Endothelial cell of umbilical vein (primary cell): ENCODE measurements around the gene NTF4. TPM values are rescaled to one million over a fixed set of nuclear protein-coding genes. Genes with fewer than 3 reads are reported as not detected.

Source experiments
- BruUV-seq: library from RNA; stranded (reverse); fragments of 400-500 nt; replicated peaks from 2 replicates; lab custom pipeline; 2021; lab: Mats Ljungman, UMichigan
- CTCF ChIA-PET: fragments of 300-600, 350-600 bp; sonication (Branson Sonifier 250); formaldehyde crosslinking; loops from one replicate; lab custom pipeline; 2021; ENCODE audit warnings: antibody characterized with exemption, inconsistent platforms; lab: Charles Lee
- POLR2A ChIA-PET: fragments of 300-600, 350-600 bp; sonication (Branson Sonifier 250); formaldehyde crosslinking; loops from one replicate; lab custom pipeline; 2021; ENCODE audit warnings: antibody characterized with exemption, inconsistent platforms; lab: Charles Lee
- DNase-seq: peaks from one replicate; pipeline ENCODE4 v3.0.0-alpha.2; 2011; ENCODE audit warnings: low read depth, low spot score
- FAIRE-seq: peaks from 2 replicates; lab custom pipeline; 2011; peaks lifted over from hg19 to GRCh38; lab: Jason Lieb, UNC
- H2AFZ ChIP-seq: 2 replicates; pipeline ENCODE4 v1.6.0; 2012; ENCODE audit warnings: low read depth, low read length, control low read depth, inconsistent platforms
- H3K27ac ChIP-seq: 2 replicates; pipeline ENCODE4 v1.5.1; 2011; ENCODE audit warnings: low read depth, mild to moderate bottlenecking, control low read depth, low read length, moderate library complexity; ENCODE audit not compliant: insufficient read depth
- H3K27me3 ChIP-seq, 2 experiments: 2 replicates each; pipeline versions ENCODE4 v1.6.0 to v1.6.1; 2011; ENCODE audit warnings: low read length in 2 of 2, mixed read lengths in 1 of 2; ENCODE audit not compliant: control insufficient read depth in 2 of 2, insufficient read depth in 2 of 2
- H3K36me3 ChIP-seq, 2 experiments: 2 replicates in 1 of 2; 3 replicates in 1 of 2; pipeline ENCODE4 v1.5.1; 2011; ENCODE audit warnings: low read length in 2 of 2, mild to moderate bottlenecking in 1 of 2, moderate library complexity in 1 of 2; ENCODE audit not compliant: control insufficient read depth in 2 of 2, insufficient read depth in 2 of 2; ENCODE audit errors: extremely low read depth in 1 of 2
- H3K4me1 ChIP-seq: 3 replicates; pipeline ENCODE4 v1.5.1; 2011; ENCODE audit warnings: mild to moderate bottlenecking, low read length; ENCODE audit not compliant: control insufficient read depth, insufficient read depth; ENCODE audit errors: extremely low read depth
- H3K4me2 ChIP-seq: 2 replicates; pipeline ENCODE4 v1.6.1; 2011; ENCODE audit warnings: low read length, control low read depth, mixed read lengths; ENCODE audit not compliant: insufficient read depth
- H3K4me3 ChIP-seq, 3 experiments: fragments of 200-600 bp in 1 of 3; sonication (generic), shearing (Covaris generic) in 1 of 3; replicated peaks in 1 of 3; 2 replicates each; pipeline ENCODE4 v1.5.1; 2011 to 2016; ENCODE audit warnings: control low read depth in 3 of 3, low read length in 3 of 3, mild to moderate bottlenecking in 2 of 3, inconsistent platforms in 1 of 3, low read depth in 1 of 3, moderate library complexity in 1 of 3; ENCODE audit not compliant: insufficient read depth in 1 of 3
- H3K79me2 ChIP-seq: 2 replicates; pipeline ENCODE4 v1.6.0; 2012; ENCODE audit warnings: low read length, inconsistent platforms; ENCODE audit not compliant: control insufficient read depth, insufficient read depth
- H3K9ac ChIP-seq: replicated peaks from 2 replicates; pipeline ENCODE3; 2011; ENCODE audit warnings: low read length, control low read depth; ENCODE audit not compliant: insufficient read depth; ENCODE audit errors: extremely low read depth
- H3K9me1 ChIP-seq: replicated peaks from 3 replicates; pipeline ENCODE4 v1.6.0; 2011; ENCODE audit warnings: mild to moderate bottlenecking, low read length; ENCODE audit not compliant: control insufficient read depth, insufficient read depth; ENCODE audit errors: extremely low read depth
- H3K9me3 ChIP-seq: replicated peaks from 2 replicates; pipeline ENCODE4 v1.5.1; 2012; ENCODE audit warnings: low read length, inconsistent platforms; ENCODE audit not compliant: control insufficient read depth, insufficient read depth
- H4K20me1 ChIP-seq: replicated peaks from 2 replicates; pipeline ENCODE3; 2011; ENCODE audit warnings: mild to moderate bottlenecking, low read length; ENCODE audit not compliant: control insufficient read depth, insufficient read depth; ENCODE audit errors: extremely low read depth
- EZH2 ChIP-seq: IDR thresholded peaks from 2 replicates; pipeline ENCODE4 v1.6.1; 2012; ENCODE audit warnings: borderline replicate concordance, low read depth, mild to moderate bottlenecking, moderate library complexity, low read length, inconsistent platforms; ENCODE audit not compliant: severe bottlenecking
- FOS ChIP-seq: IDR thresholded peaks from 2 replicates; pipeline ENCODE4 v1.6.1; 2011; ENCODE audit warnings: mild to moderate bottlenecking, low read length, moderate library complexity, borderline replicate concordance; ENCODE audit not compliant: insufficient read depth
- GATA2 ChIP-seq: IDR thresholded peaks from 2 replicates; pipeline ENCODE4 v1.7.0; 2011; ENCODE audit warnings: low read depth, mild to moderate bottlenecking, moderate library complexity, mixed read lengths, low read length; ENCODE audit not compliant: insufficient read length, insufficient read depth
- JUN ChIP-seq: IDR thresholded peaks from 2 replicates; pipeline ENCODE4 v1.6.1; 2011; ENCODE audit warnings: borderline replicate concordance, low read depth; ENCODE audit not compliant: insufficient read length, insufficient read depth
- MYC ChIP-seq: IDR thresholded peaks from one replicate; pipeline ENCODE4 v1.6.1; 2011; ENCODE audit warnings: mild to moderate bottlenecking, low read depth, low read length
- POLR2A ChIP-seq: IDR thresholded peaks from 2 replicates; pipeline ENCODE4 v1.6.1; 2012; ENCODE audit warnings: low read depth, mild to moderate bottlenecking, control low read depth, low read length
- POLR2AphosphoS5 ChIP-seq: IDR thresholded peaks from 2 replicates; pipeline ENCODE4 v1.6.1; 2012; ENCODE audit warnings: low read depth, mild to moderate bottlenecking, control low read depth, low read length, moderate library complexity; ENCODE audit not compliant: insufficient read depth
- dilution Hi-C: fragments of 300-500 bp; cut with MboI; formaldehyde crosslinking; loops from one replicate; pipeline ENCODE4 v1.15.0; 2019; ENCODE audit warnings: low sequenced_read_pairs; ENCODE audit not compliant: extremely low pct_ligation_motif_present
- intact Hi-C: fragments of 100-400 bp; cut with micrococcal nuclease; formaldehyde crosslinking; loops from one replicate; pipeline ENCODE4 v1.10.0; 2022
- polyA plus RNA-seq, 4 experiments: library from polyadenylated mRNA; depleted of rRNA in 3 of 4; stranded (reverse) in 3 of 4; unstranded in 1 of 4; fragments of >200 nt; gene quantifications; 2 replicates each; pipeline versions ENCODE4 v1.2.1 to v1.2.3, GENCODE V29; 2011 to 2012; ENCODE audit warnings: missing spikeins in 1 of 4
- total RNA-seq: library from RNA; stranded (reverse); gene quantifications from 2 replicates; pipeline ENCODE4 v1.2.3, GENCODE V29; 2021
- TF ChIP-seq, protein P1 (sequence below), 2 donors: IDR thresholded peaks; 1 replicate in 1 of 2; 2 replicates in 1 of 2; pipeline ENCODE4 v1.5.1; 2011; ENCODE audit warnings: low read length in 2 of 2, mild to moderate bottlenecking in 2 of 2, moderate library complexity in 2 of 2, control low read depth in 1 of 2, inconsistent platforms in 1 of 2, low read depth in 1 of 2; ENCODE audit not compliant: insufficient read depth in 1 of 2; ENCODE audit errors: extremely low read depth in 1 of 2
- TF ChIP-seq, protein P2 (sequence below): IDR thresholded peaks from 2 replicates; pipeline ENCODE4 v1.6.1; 2011; ENCODE audit not compliant: insufficient read depth, insufficient read length

Gene NTF4
- total and polyA plus RNA-seq, 2 donors (not counting 3 experiments of a cell fraction or from before 2014, with no cell fraction given) = not detected

DNA sequence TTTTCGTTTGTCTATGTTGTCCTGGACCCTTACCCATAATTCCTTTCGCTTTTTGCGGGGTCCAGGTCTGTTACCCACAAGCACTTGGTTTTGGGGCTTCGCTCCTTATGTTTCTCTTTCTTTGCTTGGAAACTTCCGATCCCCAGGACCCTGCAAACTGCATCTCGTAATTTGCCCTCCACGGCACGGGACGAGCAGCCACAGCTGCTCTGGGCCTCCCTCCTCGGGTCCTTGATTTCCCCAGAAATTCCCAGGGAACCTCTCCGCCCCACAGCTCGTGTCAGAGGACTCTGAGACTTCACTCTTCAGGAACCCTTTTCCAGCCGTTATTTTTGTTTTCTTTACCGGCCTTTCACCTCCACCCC lies 21.2 kb upstream of the NTF4 start:
- Histone ChIP-seq H3K4me2 (peak overlapping the region; percentile 85), H2AFZ (peak overlapping the region; percentile 62), H4K20me1 (peaks cover 2% of the 10 kb centered on the region), H3K27ac (peak overlapping the region; percentile 73), H3K4me1 (peaks cover 14% of the 10 kb centered on the region), H3K9me3 (no peaks in the 10 kb centered on the region), H3K9me1 (no peaks in the 10 kb centered on the region), H3K79me2 (peaks cover 46% of the 10 kb centered on the region), H3K36me3 (peaks cover 5 to 25% of the 10 kb centered on the region in 2 experiments), H3K27me3 (peaks cover 2 to 3% of the 10 kb centered on the region in 2 experiments), H3K4me3 (peak overlapping the region; percentile 75 to 93 (median 89)), H3K9ac (peak overlapping the region; percentile 97)
- DNase-seq = no peak
- CTCF ChIA-PET = interaction anchor here (0.7 kb wide), 1 partner anchor 12 kb away, joined by 5 read pairs; no protein-coding TSS in a partner anchor
- no TSS peak for BruUV-seq
- FAIRE-seq = no peak
- TF ChIP-seq POLR2AphosphoS5 (no peak), JUN (no peak), GATA2 (no peak), POLR2A (no peak), EZH2 (no peak), FOS (no peak), MYC (no peak)
- TF ChIP-seq, protein P1, sequence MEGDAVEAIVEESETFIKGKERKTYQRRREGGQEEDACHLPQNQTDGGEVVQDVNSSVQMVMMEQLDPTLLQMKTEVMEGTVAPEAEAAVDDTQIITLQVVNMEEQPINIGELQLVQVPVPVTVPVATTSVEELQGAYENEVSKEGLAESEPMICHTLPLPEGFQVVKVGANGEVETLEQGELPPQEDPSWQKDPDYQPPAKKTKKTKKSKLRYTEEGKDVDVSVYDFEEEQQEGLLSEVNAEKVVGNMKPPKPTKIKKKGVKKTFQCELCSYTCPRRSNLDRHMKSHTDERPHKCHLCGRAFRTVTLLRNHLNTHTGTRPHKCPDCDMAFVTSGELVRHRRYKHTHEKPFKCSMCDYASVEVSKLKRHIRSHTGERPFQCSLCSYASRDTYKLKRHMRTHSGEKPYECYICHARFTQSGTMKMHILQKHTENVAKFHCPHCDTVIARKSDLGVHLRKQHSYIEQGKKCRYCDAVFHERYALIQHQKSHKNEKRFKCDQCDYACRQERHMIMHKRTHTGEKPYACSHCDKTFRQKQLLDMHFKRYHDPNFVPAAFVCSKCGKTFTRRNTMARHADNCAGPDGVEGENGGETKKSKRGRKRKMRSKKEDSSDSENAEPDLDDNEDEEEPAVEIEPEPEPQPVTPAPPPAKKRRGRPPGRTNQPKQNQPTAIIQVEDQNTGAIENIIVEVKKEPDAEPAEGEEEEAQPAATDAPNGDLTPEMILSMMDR (IDR thresholded peaks at IDR 0.05; ENCODE audit: extremely low read depth in 1 of 2, insufficient read depth in 1 of 2, low read depth in 1 of 2, low read length in 2 of 2) = no peak
- TF ChIP-seq, protein P2, sequence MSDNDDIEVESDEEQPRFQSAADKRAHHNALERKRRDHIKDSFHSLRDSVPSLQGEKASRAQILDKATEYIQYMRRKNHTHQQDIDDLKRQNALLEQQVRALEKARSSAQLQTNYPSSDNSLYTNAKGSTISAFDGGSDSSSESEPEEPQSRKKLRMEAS = no peak
- dilution Hi-C loops = no loop called here
- POLR2A ChIA-PET = no interaction called here
- intact Hi-C loops = loop anchor here (1.0 to 5.0 kb wide), 2 partner anchors 41 to 93 kb away; partner anchors contain the start of genes GYS1 and RUVBL2
